Uterus (tissue), 2 donors: Measurements from ENCODE around the gene CTTNBP2.

Experiments
- CTCF ChIP-seq, 4 experiments: fragments of 200-600 bp in 2 of 4; fragments of 450-650 bp in 2 of 4; sonication (generic) in 2 of 4; IDR thresholded peaks; one replicate each; pipeline ENCODE4 v1.5.1; 2016 to 2019; ENCODE audit warnings: antibody characterized with exemption in 4 of 4, mild to moderate bottlenecking in 2 of 4, moderate library complexity in 1 of 4
- POLR2A ChIP-seq, 2 donors: fragments of 450-650 bp; IDR thresholded peaks; one replicate each; pipeline ENCODE4 v1.6.1; 2016; ENCODE audit warnings: antibody characterized with exemption in 2 of 2, mild to moderate bottlenecking in 1 of 2, moderate library complexity in 1 of 2

GRCh38 chr7:117664047-117664446 is 209.2 kb downstream of the CTTNBP2 start:
- TF ChIP-seq CTCF (IDR thresholded peaks at IDR 0.05) (no peak), POLR2A (IDR thresholded peaks at IDR 0.05) (no peak)
